ENCODE results near the gene PRKAG2.
"Not testable (repeated sequence)": the region's sequence is repeated elsewhere in the genome, so short reads cannot be mapped to it uniquely, and the experiment has no call there.

PRKAG2 gene

GRCh38 chr7:151540146-151540545 is 336.8 kb downstream of the PRKAG2 start:
- no peak overlapping the region for H3K4me3 ChIP-seq (ENCODE audit: low read depth in 1 of 2, low read length in 1 of 2)
- no peak overlapping the region for H3K27ac ChIP-seq
- no peaks in the 10 kb centered on the region for H3K36me3 ChIP-seq
- H3K27me3 ChIP-seq: peaks cover 20% of the 10 kb centered on the region
- H3K4me1 ChIP-seq (ENCODE audit: control insufficient read depth in 1 of 2, insufficient read depth in 1 of 2, low read depth in 1 of 2, low read length in 1 of 2): no peaks in the 10 kb centered on the region
- TF ChIP-seq CTCF (IDR thresholded peaks at IDR 0.05): no peak
- no peaks in the 10 kb centered on the region for H3K9me3 ChIP-seq

GRCh38 chr7:151539088-151539671 is 337.7 kb downstream of the PRKAG2 start:
- Histone ChIP-seq H3K27ac (no peak overlapping the region), H3K9me3 (no peaks in the 10 kb centered on the region), H3K4me3 (ENCODE audit: low read depth in 1 of 2, low read length in 1 of 2) (no peak overlapping the region), H3K36me3 (no peaks in the 10 kb centered on the region), H3K4me1 (ENCODE audit: control insufficient read depth in 1 of 2, insufficient read depth in 1 of 2, low read depth in 1 of 2, low read length in 1 of 2) (no peaks in the 10 kb centered on the region), H3K27me3 (peaks cover 20% of the 10 kb centered on the region)
- no peak for TF ChIP-seq CTCF (IDR thresholded peaks at IDR 0.05)

GRCh38 chr7:151537818-151538561 is 338.9 kb downstream of the PRKAG2 start:
- no peak overlapping the region for H3K27ac ChIP-seq

GRCh38 chr7:151536178-151536577 is 340.7 kb downstream of the PRKAG2 start:
- not testable (repeated sequence) for H3K36me3 ChIP-seq; H3K9me3 ChIP-seq; H3K4me3 ChIP-seq (ENCODE audit: low read depth in 1 of 2, low read length in 1 of 2); H3K4me1 ChIP-seq (ENCODE audit: control insufficient read depth in 1 of 2, insufficient read depth in 1 of 2, low read depth in 1 of 2, low read length in 1 of 2); H3K27ac ChIP-seq
- H3K27me3 ChIP-seq: peaks cover 20% of the 10 kb centered on the region

More at GRCh38 chr7:151537818-151538561, 338.9 kb downstream of the PRKAG2 start:
- Histone ChIP-seq H3K4me1 (ENCODE audit: control insufficient read depth in 1 of 2, insufficient read depth in 1 of 2, low read depth in 1 of 2, low read length in 1 of 2) (no peaks in the 10 kb centered on the region), H3K36me3 (no peaks in the 10 kb centered on the region), H3K27me3 (peaks cover 20% of the 10 kb centered on the region), H3K9me3 (no peaks in the 10 kb centered on the region), H3K4me3 (ENCODE audit: low read depth in 1 of 2, low read length in 1 of 2) (no peak overlapping the region)
- no peak for TF ChIP-seq CTCF (IDR thresholded peaks at IDR 0.05)

- Histone ChIP-seq H3K27me3 (no peaks in the 10 kb centered on the region), H3K4me3 (ENCODE audit: low read depth in 1 of 2, low read length in 1 of 2) (no peak overlapping the region), H3K27ac (no peak overlapping the region), H3K36me3 (no peaks in the 10 kb centered on the region), H3K9me3 (no peaks in the 10 kb centered on the region), H3K4me1 (ENCODE audit: control insufficient read depth in 1 of 2, insufficient read depth in 1 of 2, low read depth in 1 of 2, low read length in 1 of 2) (no peaks in the 10 kb centered on the region)
- no peak for TF ChIP-seq CTCF (IDR thresholded peaks at IDR 0.05)
Observed at GRCh38 chr7:151529842-151530241, 347.1 kb downstream of the PRKAG2 start.

GRCh38 chr7:151524845-151525244 is 352.1 kb downstream of the PRKAG2 start:
- Histone ChIP-seq H3K27me3 (peaks cover 6% of the 10 kb centered on the region), H3K27ac (no peak overlapping the region), H3K4me1 (ENCODE audit: control insufficient read depth in 1 of 2, insufficient read depth in 1 of 2, low read depth in 1 of 2, low read length in 1 of 2) (peaks cover 8 to 11% of the 10 kb centered on the region in 2 experiments), H3K9me3 (no peaks in the 10 kb centered on the region), H3K36me3 (no peaks in the 10 kb centered on the region), H3K4me3 (ENCODE audit: low read depth in 1 of 2, low read length in 1 of 2) (no peak overlapping the region)
- no peak for TF ChIP-seq CTCF (IDR thresholded peaks at IDR 0.05)

All from neutrophil (primary cell).